WTC11 (cell line): ENCODE data around the gene PHAX. TPM values are rescaled to one million over a fixed set of nuclear protein-coding genes. Genes with fewer than 3 reads are reported as not detected.

Source experiments
- ATAC-seq: fragments of 200-7000 bp; cut with Tn5 transposase; 2 replicates; pipeline ENCODE4 v1.10.0; 2021; ENCODE audit warnings: mild to moderate bottlenecking, moderate library complexity
- CTCF ChIA-PET: fragments of 300-600 bp; sonication (Branson Sonifier 250); formaldehyde crosslinking; loops from one replicate; lab custom pipeline; 2021; ENCODE audit warnings: antibody characterized with exemption; lab: Charles Lee
- POLR2A ChIA-PET: fragments of 350-600 bp; sonication (Branson Sonifier 250); formaldehyde crosslinking; loops from one replicate; lab custom pipeline; 2021; ENCODE audit warnings: antibody characterized with exemption; lab: Charles Lee
- DNase-seq: peaks from one replicate; pipeline ENCODE4 v3.0.0; 2021; ENCODE audit warnings: low spot score
- H3K27ac Mint-ChIP-seq: 2 replicates; pipeline ENCODE4 v1.8.0; 2021; ENCODE audit warnings: mixed read lengths
- H3K27me3 Mint-ChIP-seq: 2 replicates; pipeline ENCODE4 v1.8.0; 2021; ENCODE audit warnings: low read depth, mild to moderate bottlenecking, moderate library complexity, mixed read lengths
- H3K36me3 Mint-ChIP-seq: 2 replicates; pipeline ENCODE4 v1.8.0; 2021; ENCODE audit warnings: mixed read lengths
- H3K4me1 Mint-ChIP-seq: 2 replicates; pipeline ENCODE4 v1.8.0; 2022; ENCODE audit warnings: mixed read lengths
- H3K4me3 Mint-ChIP-seq: 2 replicates; pipeline ENCODE4 v1.8.0; 2021; ENCODE audit warnings: mild to moderate bottlenecking, moderate library complexity, mixed read lengths
- H3K9me3 Mint-ChIP-seq: 2 replicates; pipeline ENCODE4 v1.8.0; 2021; ENCODE audit warnings: mixed read lengths
- AFF4 ChIP-seq: sonication (generic); formaldehyde crosslinking; IDR thresholded peaks from 2 replicates; pipeline ENCODE4 v1.8.1; 2023; ENCODE audit warnings: mild to moderate bottlenecking, missing genetic modification reagents, borderline replicate concordance
- ATF3 ChIP-seq: sonication (generic); formaldehyde crosslinking; conservative IDR thresholded peaks from 2 replicates; pipeline ENCODE4 v1.8.1; 2022; ENCODE audit warnings: mild to moderate bottlenecking, missing genetic modification reagents
- ATF6 ChIP-seq: sonication (generic); formaldehyde crosslinking; IDR thresholded peaks from 2 replicates; pipeline ENCODE4 v1.8.1; 2023; ENCODE audit warnings: mild to moderate bottlenecking, missing genetic modification reagents
- CREB1 ChIP-seq: sonication (generic); formaldehyde crosslinking; IDR thresholded peaks from 2 replicates; pipeline ENCODE4 v1.8.0; 2023; ENCODE audit warnings: mild to moderate bottlenecking, missing genetic modification reagents
- E2F1 ChIP-seq: sonication (generic); formaldehyde crosslinking; IDR thresholded peaks from 2 replicates; pipeline ENCODE4 v1.8.0; 2022; ENCODE audit warnings: mild to moderate bottlenecking, missing genetic modification reagents
- EMX1 ChIP-seq: fragments of 250-450 bp; sonication (Bioruptor Pico); IDR thresholded peaks from 2 replicates; pipeline ENCODE4 v1.8.0; 2021; ENCODE audit warnings: mild to moderate bottlenecking
- GRHL2 ChIP-seq: fragments of 250-450 bp; sonication (Bioruptor Pico); IDR thresholded peaks from 2 replicates; pipeline ENCODE4 v1.8.0; 2022; ENCODE audit warnings: mild to moderate bottlenecking, moderate library complexity; ENCODE audit not compliant: insufficient replicate concordance, severe bottlenecking
- GTF2I ChIP-seq: fragments of 250-450 bp; sonication (Bioruptor Pico); conservative IDR thresholded peaks from 2 replicates; pipeline ENCODE4 v1.4.0; 2021; ENCODE audit warnings: mild to moderate bottlenecking
- HMGA2 ChIP-seq: fragments of 250-450 bp; sonication (Bioruptor Pico); IDR thresholded peaks from 2 replicates; pipeline ENCODE4 v1.4.0; 2021; ENCODE audit warnings: mild to moderate bottlenecking, moderate library complexity
- IRF1 ChIP-seq: sonication (generic); formaldehyde crosslinking; IDR thresholded peaks from 2 replicates; pipeline ENCODE4 v1.8.0; 2023; ENCODE audit warnings: missing genetic modification reagents
- JUN ChIP-seq: sonication (generic); formaldehyde crosslinking; IDR thresholded peaks from 2 replicates; pipeline ENCODE4 v1.8.0; 2023; ENCODE audit warnings: mild to moderate bottlenecking, missing genetic modification reagents
- NFE2L1 ChIP-seq: sonication (generic); formaldehyde crosslinking; IDR thresholded peaks from 2 replicates; pipeline ENCODE4 v1.8.1; 2023; ENCODE audit warnings: missing genetic modification reagents
- NR2C2 ChIP-seq: sonication (generic); formaldehyde crosslinking; IDR thresholded peaks from 2 replicates; pipeline ENCODE4 v1.8.0; 2022; ENCODE audit warnings: mild to moderate bottlenecking, missing genetic modification reagents
- OVOL2 ChIP-seq: fragments of 250-450 bp; sonication (Bioruptor Pico); IDR thresholded peaks from 2 replicates; pipeline ENCODE4 v1.9.0; 2021; ENCODE audit warnings: mild to moderate bottlenecking, borderline replicate concordance
- TEAD1 ChIP-seq: sonication (generic); formaldehyde crosslinking; IDR thresholded peaks from 2 replicates; pipeline ENCODE4 v1.8.0; 2022; ENCODE audit warnings: mild to moderate bottlenecking, missing genetic modification reagents
- TEAD4 ChIP-seq: sonication (generic); formaldehyde crosslinking; IDR thresholded peaks from 2 replicates; pipeline ENCODE4 v1.8.0; 2022; ENCODE audit warnings: mild to moderate bottlenecking, missing genetic modification reagents
- ZBTB21 ChIP-seq: sonication (generic); formaldehyde crosslinking; IDR thresholded peaks from 2 replicates; pipeline ENCODE4 v1.8.1; 2023; ENCODE audit warnings: mild to moderate bottlenecking, missing genetic modification reagents, borderline replicate concordance
- ZNF263 ChIP-seq: sonication (generic); formaldehyde crosslinking; IDR thresholded peaks from 2 replicates; pipeline ENCODE4 v1.8.1; 2022; ENCODE audit warnings: low read depth, mild to moderate bottlenecking, moderate library complexity, missing genetic modification reagents
- ZNF281 ChIP-seq: sonication (generic); formaldehyde crosslinking; IDR thresholded peaks from 2 replicates; pipeline ENCODE4 v1.8.0; 2023; ENCODE audit warnings: mild to moderate bottlenecking, missing genetic modification reagents
- ZNF416 ChIP-seq: fragments of 250-450 bp; sonication (Bioruptor Pico); IDR thresholded peaks from 2 replicates; pipeline ENCODE4 v1.9.0; 2021; ENCODE audit warnings: mild to moderate bottlenecking, inconsistent platforms
- total RNA-seq: library from RNA; stranded (reverse); gene quantifications from 3 replicates; pipeline ENCODE4 v1.2.3, GENCODE V29; 2021

PHAX gene
- total RNA-seq, 1 experiment from 2014 or later, result 58.2 TPM

- TF ChIP-seq AFF4 (CRISPR knock-in tag) (no peak), EMX1 (CRISPR knock-in tag) (no peak)
Observed at GRCh38 chr5:126619781-126620180, 19.0 kb downstream of the PHAX start (continued).

- peaks cover 36% of the 10 kb centered on the region for H3K36me3 Mint-ChIP-seq
- no peak for DNase-seq
- TF ChIP-seq ATF6 (CRISPR knock-in tag) (no peak), IRF1 (no peak), NR2C2 (CRISPR knock-in tag) (no peak), OVOL2 (CRISPR knock-in tag) (no peak), TEAD4 (CRISPR knock-in tag) (no peak), HMGA2 (no peak), ATF3 (CRISPR knock-in tag) (no peak), ZNF281 (CRISPR knock-in tag) (no peak), ZBTB21 (CRISPR knock-in tag) (no peak), GTF2I (no peak), NFE2L1 (CRISPR knock-in tag) (no peak), ZNF263 (CRISPR knock-in tag) (no peak), CREB1 (CRISPR knock-in tag) (no peak), ZNF416 (CRISPR knock-in tag) (no peak), TEAD1 (CRISPR knock-in tag) (no peak), GRHL2 (no peak), JUN (no peak), AFF4 (CRISPR knock-in tag) (no peak), E2F1 (no peak)
- H3K4me1 Mint-ChIP-seq, result peaks cover 6% of the 10 kb centered on the region
- H3K27ac Mint-ChIP-seq, result 0 out of 2 replicates have a peak overlapping the region, but pooled peaks have one; percentile 67
- H3K27me3 Mint-ChIP-seq, result no peaks in the 10 kb centered on the region
- POLR2A ChIA-PET, result no interaction called here
- ATAC-seq, result no peak
- no peaks in the 10 kb centered on the region for H3K9me3 Mint-ChIP-seq
- CTCF ChIA-PET, result no interaction called here
- no peak overlapping the region for H3K4me3 Mint-ChIP-seq
Observed at GRCh38 chr5:126624534-126624933, 23.8 kb downstream of the PHAX start.
